ENCODE results near the gene RAPGEF2.
"Not testable (repeated sequence)": the region's sequence is repeated elsewhere in the genome, so short reads cannot be mapped to it uniquely, and the experiment has no call there.

Gene RAPGEF2

DNA sequence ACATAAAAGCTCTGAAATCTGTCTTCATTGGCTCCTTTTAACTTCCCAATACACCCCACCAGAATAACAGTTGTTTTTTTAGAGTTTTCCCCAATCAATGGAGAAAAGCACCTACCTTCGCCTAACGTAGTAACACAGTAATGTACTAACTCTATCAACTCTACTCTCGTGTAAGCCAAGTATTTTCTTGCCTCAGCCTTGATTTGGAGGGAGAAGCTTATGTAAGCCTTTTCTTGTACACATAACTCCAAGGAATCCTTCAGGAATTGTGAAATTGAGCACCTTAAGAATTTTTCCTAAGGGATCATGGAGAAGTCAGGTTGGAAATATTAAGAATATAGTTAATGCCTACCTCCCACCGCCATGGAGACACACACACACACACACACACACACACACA is 181.2 kb downstream of the RAPGEF2 start:
- DNase-seq = no peak

DNA sequence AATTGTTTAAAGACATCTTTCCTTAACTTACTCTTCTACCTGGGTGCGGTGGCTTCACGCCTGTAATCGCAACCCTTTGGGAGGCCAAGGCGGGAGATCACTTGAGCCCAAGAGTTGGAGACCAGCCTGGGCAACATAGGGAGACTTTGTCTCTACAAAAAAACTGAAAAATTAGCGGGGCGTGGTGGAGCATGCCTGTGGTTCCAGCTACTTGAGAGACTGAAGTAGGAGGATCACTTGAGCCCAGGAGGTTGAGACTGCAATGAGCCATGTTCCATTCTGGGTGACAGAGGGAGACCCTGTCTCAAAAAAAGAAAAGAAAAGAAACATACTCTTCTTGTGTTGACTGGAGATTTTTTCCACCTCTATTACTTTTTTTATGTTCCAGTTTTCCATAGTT is 181.9 kb downstream of the RAPGEF2 start:
- DNase-seq = no peak

DNA sequence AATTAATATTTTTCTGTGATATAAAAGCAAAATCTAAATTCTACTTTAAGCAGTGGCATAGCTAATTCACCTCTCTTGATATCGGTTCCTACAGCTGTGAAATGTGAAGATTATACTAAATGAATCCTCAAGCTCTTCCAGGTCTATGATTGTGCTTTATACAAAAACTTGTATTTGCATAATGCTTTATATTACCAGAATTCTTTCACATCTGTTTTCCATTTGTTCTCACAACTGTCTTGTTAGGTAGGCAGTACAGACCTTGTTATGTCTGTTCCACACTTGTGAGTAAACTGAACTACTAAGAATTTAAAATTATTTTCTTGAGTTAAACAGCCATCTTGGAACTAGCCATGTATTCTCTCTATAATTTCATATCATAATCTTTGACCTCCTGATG is 184.9 kb downstream of the RAPGEF2 start:
- no peak for DNase-seq

DNA sequence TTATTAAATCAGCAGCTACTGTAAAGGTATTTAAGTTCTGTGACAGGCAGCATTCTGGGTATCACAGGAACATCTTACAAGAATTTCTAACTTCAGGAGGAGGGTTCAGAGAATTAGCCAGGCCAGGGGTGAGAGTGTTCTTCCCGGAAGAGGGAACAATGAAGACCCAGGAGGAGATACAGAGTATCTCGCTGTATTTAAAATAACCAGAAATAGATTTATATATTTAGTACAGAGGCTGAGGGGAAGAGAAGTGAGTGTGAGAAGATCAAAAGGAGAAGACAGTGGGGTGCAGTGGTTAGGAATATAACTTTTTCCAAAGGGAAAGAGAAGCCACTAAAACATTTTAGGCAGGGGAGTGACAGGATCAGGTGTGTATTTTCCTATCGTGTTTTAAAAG is 186.8 kb downstream of the RAPGEF2 start:
- DNase-seq = no peak

DNA sequence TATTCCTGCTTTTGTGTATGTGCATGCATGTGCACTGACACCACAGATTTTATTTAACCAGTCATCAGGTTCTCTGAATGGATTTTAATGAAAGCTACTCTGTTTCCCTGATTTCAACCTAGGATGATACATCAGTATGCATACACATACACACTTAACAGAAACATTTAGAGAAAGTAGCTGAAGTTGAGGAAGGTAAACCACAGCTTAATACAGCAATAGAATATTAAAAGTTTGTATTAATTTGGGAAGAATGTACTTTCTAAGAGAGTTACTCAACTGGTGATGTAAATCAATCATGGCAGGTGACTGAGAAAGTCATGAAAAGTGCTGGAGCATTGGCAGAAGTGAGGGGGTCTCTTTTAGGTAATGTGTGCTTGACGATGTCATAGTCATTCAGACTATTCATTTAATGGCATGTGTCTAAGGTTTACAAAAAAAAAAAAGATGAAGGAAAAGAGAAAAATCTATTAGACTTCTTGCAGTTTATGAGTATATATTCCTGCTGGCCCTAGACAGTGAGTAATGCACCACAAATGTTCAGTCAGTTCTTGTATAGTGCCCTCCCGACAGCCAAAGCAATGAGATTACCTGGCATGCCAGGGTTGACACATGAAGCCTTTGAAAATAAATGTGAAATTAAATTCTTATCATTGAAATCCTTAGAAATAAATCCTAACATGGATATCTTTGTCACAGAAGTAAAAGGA is 187.6 kb downstream of the RAPGEF2 start:
- no peak for DNase-seq

DNA sequence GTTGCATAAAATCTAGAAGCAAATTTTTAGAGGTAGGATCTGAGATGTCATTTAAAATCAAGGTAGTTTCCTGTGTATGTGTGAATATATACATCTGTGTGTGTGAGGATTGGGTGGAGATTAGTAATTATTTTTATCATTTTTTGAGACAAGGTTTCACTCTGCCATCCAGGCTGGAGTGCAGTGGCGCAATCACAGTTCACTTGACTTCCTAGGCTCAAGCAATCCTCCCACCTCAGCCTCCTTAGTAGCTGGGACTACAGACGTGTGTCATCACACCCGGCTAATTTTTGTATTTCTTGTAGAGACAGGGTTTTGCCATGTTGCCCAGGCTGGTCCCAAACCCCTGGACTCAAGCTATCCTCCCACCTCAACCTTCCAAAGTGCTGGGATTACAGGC is 188.3 kb downstream of the RAPGEF2 start:
- DNase-seq = no peak

DNA sequence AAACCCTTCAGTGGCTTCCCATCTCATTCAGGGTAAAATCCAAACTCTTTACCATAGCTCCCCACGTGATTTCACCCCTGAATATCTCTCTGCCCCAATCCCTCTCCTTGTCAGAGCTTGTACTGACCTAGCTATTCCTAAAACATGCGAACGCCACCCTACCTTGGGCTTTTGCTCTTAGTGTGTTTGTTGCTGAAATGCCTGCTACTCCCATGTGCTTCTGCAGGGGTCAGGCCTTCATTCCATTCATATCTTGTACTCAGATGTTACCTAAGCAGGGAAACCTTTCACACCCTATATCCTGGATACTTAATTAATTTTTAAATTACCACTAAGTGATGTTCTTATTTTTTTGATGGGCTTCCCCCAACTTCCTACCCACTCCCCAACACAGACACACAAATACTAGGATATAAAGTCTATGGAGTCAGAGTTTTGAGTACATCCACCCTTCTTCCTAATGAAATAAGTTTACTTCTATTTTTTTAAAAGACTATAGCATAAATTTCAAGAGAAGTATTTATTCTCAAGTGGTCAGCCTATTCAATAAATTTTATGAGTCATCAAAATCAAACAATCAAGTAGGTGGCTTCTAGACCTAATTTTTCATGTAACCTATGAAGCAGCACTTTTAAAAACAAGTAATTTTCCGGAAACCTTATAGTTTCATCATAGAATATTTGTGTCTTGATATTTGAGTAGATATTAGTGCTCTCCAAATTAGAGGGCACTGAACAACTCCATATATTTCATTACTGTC is 189.4 kb downstream of the RAPGEF2 start:
- no peak for DNase-seq

DNA sequence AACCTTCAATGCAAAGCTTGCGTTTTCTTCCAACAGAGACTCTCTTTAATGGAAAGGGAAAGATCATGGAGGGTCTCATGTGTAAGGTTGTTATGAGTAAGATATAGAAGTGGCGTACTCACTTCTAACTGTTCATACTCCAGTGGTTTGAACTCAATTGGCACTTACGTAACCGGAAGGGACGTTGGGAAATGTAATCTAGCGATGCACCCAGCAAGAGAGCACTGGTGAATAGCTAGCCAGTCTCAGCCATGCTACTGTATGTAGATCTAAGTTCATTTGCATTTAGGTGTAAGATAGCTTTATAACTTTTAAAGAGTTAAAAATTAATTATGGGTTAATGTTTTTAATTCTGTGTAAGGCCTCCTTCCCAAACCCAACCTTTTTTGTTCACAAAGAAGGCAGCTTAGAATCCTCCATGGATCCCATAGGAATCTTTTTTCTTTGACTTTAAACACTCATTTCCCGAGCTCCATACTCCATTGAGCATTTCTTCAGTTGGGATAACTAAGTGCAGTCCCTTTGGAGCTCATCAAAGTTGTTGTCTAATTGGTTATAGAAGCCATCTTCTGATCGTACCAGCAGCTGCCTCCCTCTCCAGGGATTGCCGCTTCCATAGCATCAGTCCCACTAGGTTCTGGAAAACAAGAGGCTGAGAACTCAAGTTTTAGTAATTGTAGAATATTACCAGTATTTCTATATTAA is 191.1 kb downstream of the RAPGEF2 start:
- DNase-seq = no peak

DNA sequence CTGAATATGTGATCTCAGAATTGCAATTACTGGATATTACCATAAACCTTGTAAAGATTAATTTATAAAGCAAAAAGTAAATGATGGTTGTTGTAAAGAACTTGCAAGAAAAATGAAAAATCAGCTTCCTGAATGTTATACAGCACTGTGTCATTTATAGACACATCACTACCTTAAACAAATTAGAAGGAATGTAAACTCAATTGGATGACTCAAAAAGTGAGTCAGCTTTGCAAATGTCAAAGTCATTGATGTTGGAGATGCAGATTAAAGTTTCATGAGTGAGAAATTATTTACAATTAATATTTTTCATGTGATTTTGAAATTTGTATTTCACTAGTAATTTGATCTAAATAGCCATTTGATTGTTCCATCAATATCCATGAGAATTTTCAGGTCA is 193.2 kb downstream of the RAPGEF2 start:
- no peak for DNase-seq

DNA sequence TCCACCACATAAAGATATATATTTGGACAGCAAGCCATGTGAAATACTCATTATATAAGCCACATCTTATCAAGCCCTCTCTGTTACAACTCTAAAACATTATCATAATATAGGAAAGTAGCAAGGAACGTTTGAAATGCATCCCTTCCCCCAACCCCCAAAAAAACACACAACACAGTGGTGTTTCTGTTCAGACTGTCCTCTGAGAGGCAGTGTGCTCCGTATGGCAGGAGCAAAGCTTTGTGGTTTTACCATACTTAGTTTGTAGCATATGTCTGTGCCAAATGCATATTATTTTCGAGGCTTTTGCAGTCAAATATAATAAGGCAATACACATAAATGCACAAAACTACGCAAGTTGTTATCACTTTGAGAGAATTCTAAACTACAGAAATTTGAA is 194.2 kb downstream of the RAPGEF2 start:
- no peak for DNase-seq

DNA sequence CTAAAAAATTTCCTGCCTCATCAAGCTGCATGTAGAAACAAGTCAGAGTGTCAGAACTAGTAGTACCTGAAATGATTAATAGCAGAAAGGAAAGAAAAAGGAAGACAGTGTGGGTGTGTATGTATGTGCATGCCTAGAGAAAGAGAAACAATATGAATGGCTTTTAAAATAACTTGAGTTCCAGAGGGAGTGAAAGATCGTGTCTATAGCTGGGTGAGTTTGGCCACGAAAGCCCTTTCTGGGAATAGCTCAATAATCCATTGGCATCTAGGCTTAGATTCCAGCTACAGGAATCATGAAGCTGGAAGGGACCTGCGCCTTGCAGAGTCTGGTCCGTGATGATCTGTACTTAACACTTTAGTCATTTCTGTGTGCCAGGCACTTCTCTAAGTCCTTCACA is 195.6 kb downstream of the RAPGEF2 start:
- DNase-seq = no peak

DNA sequence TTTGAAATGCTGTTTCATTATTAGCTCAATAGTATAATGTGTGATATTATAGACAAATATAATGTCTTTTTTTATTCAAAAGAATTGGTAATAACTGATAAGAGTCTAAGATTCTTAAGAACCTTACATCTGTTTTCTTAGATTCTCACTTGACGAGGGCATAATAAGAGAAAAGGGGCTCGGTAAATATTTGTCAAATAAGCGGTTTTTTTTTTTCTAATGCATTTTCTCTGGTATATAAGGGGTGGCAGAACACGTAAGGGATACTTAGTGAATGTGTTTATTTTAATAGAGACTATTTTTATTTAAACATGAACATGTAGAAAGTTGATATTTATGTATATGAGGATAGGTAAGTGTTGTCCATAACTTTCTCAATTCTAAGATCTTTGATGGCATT is 200.6 kb downstream of the RAPGEF2 start:
- no peak for DNase-seq

DNA sequence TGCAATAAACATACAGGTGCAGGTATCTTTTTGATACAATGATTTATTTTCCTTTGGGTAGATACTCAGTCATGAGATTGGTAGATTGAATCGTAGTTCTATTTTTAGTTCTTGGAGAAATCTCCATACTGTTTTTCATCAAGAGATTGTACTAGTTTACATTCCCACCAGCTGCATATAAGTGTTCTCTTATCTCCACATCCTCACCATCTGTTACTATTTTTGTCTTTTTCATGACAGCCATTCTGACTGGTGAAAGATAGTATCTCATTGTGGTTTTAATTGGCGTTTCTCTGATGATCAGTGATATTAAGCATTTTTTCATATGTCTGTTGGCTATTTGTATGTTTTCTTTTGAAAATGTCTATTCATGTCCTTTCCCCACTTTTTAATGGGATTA is 202.2 kb downstream of the RAPGEF2 start:
- DNase-seq = no peak

DNA sequence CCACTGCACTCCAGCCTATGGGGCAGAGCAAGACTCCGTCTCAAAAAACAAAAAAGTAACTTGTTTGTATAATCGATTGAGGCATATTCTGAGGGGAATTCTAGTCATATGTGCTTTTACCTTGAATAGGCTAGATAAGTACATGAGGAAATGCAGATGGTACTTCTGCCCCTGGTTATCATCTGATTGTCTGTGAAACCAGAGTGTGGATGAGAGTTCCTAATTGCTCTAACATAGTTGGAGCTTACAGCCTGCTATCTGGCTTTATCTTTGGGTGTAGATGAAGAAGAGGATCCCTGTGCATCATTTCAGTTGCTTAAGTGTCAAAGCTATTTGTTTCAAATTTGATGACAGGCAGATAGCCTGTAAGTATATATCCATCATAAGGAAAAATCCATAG is 205.1 kb downstream of the RAPGEF2 start:
- DNase-seq = no peak

DNA sequence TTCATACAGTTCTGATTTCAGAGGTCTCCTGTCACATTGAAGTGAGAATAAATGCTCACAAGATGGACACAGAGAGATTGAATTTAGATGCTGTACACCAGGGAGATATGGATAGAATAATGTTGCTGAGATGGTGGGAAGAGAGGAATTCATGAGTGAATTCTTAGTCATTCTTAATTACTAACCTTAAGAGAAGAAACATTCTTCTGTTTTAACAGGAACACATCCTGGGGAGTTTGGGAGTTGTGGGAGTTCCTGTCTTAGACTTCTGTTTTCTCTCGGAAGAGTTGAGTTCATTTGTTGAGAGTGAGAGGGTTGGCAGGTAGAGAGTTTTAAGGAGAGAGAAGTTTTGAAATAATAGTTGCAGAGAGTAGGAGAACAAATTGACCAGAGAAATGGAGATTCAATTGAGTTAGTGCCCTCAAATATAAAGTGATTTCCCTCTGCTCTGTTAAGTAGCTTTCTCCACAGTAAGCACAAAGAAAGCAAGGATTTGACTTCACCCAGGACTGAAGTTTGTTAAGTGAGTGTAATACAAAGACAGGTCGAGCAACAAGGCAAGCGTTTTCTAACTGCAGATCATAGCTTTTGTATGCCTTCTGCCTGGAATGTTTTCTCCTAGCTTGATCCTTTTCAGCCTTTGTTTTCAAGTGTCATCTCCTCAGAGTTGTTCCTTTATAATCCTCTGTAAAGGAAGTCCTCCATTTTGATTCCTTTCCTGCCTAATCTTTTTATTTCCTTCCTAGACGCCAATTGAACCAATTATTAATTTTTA is 205.9 kb downstream of the RAPGEF2 start:
- no peak for DNase-seq

DNA sequence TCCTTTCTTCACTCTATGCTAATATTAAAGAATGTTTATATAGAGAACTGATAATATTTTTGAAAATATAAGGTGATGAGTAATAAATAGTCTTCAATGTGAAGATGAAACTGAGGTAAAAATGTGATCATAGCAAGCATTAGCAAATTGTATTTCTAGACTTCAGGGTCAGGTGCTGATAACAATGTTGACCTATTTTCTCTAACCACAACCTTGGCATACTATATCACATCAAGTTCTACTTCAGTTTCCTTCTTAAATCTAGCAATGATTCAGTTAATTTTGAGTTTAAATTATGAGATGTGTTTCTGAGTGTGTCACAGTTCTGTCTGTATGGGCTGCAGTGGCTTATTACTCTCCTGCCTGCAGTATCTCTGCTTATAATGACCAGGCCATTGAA is 209.4 kb downstream of the RAPGEF2 start:
- DNase-seq = no peak

DNA sequence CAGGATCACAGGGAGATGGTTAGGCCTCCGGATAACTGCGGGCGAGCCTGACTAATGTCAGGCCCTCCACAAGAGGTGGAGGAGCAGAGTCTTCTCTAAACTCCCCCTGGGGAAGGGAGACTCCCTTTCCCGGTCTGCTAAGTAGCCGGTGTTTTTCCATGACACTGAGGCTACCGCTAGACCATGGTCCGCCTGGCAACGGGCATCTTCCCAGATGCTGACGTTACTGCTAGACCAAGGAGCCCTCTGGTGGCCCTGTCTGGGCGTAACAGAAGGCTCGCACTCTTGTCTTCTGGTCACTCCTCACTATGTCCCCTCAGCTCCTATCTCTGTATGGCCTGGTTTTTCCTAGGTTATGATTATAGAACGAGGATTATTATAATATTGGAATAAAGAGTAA is 213.0 kb downstream of the RAPGEF2 start:
- DNase-seq = not testable (repeated sequence)

DNA sequence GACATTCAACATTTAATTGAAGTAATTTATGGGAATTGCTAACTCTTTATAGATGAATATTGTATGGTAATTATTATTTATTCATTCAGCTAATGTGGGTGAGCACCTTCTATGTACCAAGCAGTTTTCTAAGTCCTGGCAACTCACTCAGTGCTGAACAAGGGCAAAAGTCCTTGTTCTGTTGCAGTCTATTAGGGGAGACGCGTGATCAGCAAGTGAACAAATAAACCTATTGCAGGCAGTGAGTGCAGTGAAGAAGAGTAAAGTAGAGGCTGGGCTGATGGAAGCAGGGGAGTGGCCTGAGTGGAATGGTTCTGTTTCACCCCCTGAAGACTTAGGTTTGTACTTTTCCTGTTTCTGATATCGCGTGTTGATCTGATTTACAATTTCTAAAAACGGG is 214.3 kb downstream of the RAPGEF2 start:
- DNase-seq = no peak

DNA sequence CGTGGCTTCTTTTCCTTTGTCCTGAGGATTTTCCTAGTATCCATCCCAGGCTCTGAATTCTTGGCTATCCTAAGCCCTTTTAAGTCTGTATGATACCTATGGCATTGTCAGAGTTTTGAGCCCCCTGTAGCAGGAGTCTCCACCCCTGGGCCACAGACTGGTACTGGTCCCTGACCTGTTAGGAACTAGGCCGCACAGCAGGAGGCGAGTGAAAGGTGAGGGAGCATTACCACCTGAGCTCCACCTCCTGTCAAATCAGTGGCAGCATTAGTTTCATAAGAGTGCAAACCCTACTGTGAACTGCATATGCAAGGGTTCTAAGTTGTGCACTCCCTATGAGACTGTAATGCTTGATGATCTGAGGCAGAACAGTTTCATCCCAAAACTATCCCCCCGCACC is 216.1 kb downstream of the RAPGEF2 start:
- no peak for DNase-seq

DNA sequence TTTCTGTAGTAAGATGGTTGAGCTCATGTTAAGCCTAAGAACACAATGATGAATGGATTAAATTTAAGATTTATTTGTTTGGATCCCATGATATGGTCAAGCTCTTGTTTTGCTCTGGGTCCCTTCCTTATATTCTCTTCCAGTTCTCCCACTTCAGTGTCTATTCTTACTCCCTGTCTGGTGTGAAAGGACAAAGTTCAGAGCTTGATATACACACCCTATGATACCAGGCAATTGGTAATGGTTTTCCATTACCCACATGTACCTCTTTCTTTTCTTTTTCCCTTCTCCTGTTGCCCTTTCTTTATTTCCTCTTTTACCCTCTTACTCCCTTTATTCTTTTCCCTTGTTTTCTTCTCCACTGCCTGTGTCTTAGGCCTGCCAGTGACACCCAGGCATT is 223.6 kb downstream of the RAPGEF2 start:
- DNase-seq = no peak

DNA sequence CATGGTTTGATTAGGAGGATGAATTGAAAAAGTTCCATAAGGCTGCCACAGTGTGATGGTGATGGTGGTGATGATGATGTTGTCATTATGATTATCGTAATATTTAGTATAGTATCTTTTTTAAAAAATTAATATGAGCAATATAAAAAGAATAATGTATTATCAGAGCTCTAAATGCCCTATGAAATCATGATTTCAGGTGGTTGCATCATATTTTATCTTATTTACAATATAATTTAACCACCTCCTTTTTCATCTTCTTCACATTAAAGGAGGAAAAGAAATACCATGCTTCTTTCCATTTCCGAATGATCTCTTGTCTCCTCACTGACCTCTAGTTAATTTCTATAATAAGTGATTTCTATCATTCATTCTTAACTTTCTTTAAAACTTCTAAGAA is 225.9 kb downstream of the RAPGEF2 start:
- no peak for DNase-seq

DNA sequence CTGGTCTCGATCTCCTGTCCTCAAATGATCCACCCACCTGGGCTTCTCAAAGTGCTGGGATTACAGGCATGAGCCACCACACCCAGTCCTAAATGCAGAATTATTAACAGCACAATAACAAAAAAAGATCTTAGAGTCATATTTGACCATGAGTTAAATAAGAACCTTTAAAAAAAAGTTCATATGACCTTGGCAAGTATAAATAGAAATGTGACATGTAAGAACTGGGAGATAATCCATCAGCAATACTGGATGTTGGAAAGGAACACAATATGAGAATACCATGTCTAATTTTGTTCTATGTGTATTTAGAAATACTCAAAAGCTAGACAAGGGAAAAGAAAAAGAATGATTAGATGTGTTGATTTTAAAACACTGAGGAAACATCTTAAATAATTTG is 231.6 kb downstream of the RAPGEF2 start:
- no peak for DNase-seq

DNA sequence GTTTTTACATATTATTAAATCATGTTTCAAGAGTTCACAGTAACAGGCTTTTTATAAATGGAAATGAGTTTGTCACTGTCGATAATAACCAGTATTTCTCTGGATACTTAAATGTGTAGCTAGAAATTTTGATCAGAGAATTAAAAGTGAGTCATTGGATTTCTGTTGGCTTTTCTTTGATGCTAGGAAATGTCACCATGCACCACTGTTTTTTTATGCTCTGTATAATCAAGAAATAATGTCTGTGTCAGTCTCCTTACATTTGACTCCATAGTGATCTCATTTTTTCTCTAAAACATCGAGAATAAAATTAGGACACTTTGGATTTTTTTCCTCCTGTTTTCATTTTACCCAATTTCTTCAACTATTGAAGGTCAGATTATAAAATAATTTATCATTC is 234.2 kb downstream of the RAPGEF2 start:
- no peak for DNase-seq

All from NCI-H510A treated with DMSO at 0.1 percent for 48 hours (cell line).